ENCODE results near the gene KLHL41.
"Not testable (repeated sequence)": the region's sequence is repeated elsewhere in the genome, so short reads cannot be mapped to it uniquely, and the experiment has no call there.

The KLHL41 gene

GRCh38 chr2:169573160-169573973 is 63.9 kb downstream of the KLHL41 start, which contains the start of gene FASTKD1:
TSS of gene FASTKD1 (minus strand) at chr2:169573865. CDS start at chr2:169572029, 1,836 bp downstream.
- no peak for DNase-seq

- no peak for DNase-seq
Measured at GRCh38 chr2:169573974-169574299, 64.4 kb downstream of the KLHL41 start.

- DNase-seq = not testable (repeated sequence)
Measured at GRCh38 chr2:169574539-169574938, 65.0 kb downstream of the KLHL41 start.

- DNase-seq = not testable (repeated sequence)
Measured at GRCh38 chr2:169575264-169575663, 65.8 kb downstream of the KLHL41 start.

Data from cortex of kidney (tissue), 1 donor.